Brain pericyte (primary cell): ENCODE measurements around the gene NFILZ.

Source experiments
- DNase-seq: peaks from one replicate; pipeline ENCODE4 v3.0.0-alpha.2; 2012; ENCODE audit warnings: low read depth, low spot score

The NFILZ gene

DNA sequence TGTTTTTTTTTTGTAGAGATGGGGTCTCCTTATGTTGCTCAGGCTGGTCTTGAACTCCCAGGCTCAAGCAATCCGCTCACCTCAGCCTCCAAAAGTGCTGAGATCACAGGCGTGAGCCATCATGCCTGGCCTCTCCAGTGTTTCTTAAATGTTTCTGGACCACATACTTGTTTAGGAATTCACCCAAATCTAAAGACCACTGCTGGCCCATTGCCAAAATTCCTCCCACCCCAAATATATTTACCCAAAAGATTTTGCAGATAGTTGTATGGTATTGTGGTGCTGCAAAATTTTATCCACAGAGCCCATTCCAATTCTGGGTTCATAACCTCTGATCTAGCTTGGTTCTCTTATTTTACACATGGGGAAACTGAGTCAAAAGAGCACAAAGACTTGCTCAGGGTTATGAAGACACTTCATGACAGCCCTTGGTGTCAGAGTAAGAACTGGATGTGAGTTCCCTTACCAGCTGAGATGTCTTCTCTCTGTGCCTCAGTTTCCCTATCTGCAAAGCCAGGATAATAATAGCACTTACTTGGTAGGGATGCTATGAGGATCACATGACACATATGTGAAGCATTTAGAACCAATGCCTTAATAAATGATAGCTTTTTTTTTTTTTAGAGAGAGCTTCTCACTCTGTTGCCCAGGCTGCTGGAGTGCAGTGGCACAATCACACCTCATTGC, 10.9 kb downstream of the NFILZ start:
- DNase-seq, result no peak

DNA sequence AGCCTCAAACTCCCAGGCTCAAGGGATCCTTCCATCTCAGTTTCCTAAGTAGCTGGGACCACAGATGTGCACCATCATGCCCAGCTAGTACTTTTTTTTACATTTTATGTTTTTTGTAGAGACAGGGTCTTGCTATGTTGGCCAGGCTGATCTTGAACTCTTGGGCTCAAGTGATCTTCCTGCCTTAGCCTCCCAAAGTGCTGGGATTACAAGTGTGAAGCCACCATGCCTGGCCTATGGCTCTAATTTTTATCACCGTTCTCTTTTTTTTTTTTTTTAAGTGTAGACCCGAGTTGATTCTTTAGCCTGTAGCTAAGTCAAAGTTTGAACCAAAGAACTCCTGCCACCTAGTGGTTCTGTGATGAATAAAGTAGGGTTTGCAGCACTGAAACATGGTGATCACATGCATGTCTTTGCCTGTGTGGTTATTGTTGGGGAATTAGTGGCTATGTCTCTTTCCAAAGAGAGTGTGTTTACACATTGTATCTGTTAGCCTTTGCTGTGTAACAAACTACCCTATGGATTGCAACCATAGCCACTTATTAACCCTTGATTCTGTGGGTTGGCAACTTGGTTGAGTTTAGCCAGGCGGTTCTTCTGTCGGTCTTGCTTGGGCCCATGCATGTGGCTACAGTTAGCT, 11.6 kb downstream of the NFILZ start:
- DNase-seq, result no peak

DNA sequence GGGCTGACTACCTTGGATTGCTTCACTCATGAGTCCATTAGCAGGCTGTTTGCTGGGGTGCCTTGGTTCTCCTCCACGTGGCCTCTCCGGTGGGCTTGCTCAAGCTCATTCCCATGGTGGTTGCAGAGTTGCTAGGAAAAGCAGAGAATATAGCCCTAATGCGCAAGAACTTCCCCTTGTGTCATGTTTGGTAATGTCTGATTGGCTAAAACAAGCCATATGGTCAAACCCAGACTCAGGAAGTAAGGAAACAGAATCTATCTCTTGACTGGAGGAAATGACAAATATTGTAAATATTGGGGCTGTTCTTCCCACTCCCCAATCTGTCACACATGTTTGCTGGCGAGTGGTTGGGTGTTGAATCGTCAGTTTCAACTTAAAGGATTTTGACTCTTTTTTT, 12.1 kb downstream of the NFILZ start:
- no peak for DNase-seq

DNA sequence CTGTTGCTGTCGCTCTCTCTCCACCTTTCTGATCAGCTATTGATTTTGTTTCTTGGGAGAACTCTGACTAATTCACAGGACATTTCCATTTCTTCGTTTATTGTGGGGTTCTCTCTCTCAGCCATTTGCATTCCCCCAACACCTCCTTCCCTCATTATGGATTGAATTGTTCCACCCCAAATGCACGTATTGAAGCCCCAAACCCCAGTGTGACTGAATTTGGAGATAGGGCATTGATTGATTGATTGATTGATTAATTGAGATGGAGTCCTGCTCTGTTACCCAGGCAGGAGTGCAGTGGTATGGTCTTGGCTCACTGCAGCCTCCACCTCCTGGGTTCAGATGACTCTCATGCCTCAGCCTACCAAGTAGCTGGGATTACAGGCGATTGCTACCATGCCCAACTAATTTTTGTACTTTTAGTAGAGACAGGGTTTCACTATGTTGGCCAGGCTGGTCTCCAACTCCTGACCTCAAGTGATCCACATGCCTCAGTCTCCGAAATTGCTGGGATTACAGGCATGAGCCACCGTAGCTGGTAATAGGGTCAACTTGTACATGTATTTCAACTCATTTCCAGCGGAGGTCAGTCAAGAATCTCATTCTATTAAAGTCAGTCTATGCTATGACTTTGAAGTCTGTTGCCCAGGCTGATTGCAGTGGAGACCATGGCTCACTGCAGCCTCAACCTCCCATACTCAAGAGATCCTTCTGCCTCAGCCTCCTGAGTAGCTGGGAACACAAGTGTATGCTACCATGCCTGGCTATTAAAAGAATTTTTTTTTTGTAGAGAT, 13.6 kb downstream of the NFILZ start:
- no peak for DNase-seq

DNA sequence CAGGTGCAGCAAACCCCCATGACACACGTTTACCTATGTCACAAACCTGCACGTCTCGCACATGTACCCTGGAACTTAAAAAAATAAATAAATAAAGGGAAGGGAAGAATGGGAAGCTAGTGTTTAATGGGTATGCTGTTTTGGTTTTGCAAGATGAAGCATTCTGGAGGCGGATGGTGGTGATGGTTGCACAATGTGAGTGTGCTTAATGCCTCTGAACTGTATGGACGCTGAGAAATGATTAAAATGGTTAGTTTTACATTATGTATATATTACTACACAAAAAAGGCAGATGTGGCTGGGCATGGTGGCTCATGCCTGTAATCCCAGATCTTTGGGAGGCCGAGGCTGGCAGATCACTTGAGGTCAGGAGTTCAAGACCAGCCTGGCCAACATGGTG, 17.8 kb downstream of the NFILZ start:
- DNase-seq, result no peak

DNA sequence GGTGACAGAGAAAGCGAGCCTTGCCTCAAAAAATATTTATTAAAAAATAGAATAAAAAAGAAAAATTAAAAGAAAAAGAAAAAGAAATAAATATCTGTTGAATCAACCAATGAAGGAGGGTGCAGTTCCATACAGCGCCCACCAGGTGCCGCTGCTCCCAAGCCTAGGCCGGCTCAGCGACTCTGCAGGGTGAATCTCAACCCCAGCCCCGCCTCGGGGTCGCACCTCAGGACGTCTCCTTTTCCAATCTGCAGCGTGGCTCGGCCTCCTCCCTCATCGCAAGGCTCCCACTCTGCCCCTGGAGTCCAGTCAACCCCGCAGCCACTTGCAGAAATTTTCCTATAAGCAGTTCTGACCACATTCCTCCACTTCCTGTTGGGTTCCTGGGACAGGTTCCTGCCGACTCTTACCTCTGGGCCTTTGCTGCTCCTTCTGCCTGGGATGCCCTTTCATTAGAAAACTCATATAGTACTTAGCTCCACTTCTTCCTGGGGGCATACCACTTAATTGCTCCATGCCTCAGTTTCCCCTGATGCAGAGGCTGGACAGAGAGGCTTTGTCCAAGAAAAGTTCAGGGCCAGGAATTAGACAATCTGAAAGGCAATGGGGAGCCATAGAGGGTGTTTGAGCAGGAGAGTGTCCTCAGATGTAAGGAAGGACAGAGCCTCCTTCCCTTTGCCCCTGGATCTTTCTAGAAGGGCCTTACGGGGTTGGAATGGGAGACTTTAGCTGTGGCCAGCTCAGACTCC, 24.3 kb downstream of the NFILZ start:
- DNase-seq, result no peak

DNA sequence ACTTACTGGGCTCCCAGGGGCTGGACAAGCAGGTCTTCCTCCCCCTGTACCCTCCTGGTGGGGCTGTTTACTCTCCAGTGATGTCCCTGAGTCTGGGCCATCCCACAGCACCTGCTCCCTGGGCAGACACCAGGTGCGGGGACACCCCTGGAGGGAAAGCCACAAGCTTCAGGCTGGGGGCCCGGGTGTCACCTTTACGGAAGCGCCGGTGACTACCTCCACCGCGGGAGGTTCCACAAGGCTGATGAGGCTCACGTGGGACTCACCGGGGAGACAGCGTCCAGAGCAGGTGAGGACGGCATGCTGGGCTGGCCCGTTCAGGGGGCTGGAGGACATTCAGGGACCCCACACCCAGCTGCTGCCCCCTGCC, 24.9 kb downstream of the NFILZ start:
- DNase-seq, result no peak

DNA sequence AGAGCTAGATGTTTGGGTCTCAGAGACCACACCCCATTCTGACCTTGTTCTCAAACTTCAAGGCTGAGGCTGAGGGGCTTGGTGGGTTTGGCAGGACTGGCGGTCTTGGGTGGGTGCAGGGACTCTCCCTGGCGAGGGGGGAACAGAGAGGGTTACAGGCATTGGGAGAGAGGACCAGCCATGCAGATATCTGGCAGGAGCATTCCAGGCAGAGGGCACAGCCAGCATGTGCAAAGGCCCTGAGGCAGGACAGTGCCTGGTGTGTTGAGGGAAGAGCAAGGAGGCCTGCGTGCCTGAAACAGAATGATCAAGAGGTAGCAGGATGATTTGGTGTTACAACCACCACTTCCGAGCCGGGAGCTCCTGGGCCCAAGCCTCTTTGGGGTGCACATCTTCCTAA, 27.4 kb downstream of the NFILZ start:
- no peak for DNase-seq

DNA sequence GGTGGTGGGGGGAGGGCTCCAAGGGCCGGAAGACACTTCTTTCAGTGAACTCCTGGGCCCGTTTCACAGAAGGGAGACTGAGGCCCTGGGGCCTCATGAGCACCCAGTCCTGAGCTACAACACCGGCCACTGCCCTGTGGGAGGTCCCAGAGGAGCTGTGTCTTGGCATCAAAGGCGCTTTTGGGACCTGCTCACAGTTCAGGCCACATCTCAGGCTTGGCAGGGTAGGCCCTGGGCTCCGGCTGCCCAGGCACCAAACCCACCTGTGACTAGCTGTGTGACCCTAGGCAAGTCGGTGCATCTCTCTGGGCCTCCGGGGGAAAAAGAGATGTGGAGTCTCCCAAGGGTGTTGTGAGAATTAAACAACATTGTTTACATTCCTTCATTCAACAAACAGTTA, 29.5 kb downstream of the NFILZ start:
- DNase-seq, result no peak

DNA sequence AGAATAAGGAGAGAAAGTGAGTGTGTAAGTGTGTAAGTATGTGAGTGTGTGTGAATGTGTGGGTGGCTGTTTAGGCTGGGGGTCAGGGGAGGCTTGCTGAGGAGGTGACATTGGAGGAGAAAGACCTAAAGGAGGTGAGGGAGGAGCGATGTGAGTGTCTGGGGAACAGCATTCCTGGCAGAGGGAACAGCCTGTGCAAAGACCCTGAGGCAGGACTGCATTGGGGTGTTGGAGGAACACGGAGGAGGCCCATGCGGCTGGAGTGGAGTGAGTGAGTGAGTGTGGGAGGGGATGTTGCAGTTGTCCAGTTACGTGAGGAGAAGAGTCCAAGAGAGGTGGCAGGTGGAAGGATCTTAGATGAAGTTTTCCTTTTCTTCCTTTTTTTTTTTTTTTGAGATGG, 31.8 kb downstream of the NFILZ start:
- no peak for DNase-seq

DNA sequence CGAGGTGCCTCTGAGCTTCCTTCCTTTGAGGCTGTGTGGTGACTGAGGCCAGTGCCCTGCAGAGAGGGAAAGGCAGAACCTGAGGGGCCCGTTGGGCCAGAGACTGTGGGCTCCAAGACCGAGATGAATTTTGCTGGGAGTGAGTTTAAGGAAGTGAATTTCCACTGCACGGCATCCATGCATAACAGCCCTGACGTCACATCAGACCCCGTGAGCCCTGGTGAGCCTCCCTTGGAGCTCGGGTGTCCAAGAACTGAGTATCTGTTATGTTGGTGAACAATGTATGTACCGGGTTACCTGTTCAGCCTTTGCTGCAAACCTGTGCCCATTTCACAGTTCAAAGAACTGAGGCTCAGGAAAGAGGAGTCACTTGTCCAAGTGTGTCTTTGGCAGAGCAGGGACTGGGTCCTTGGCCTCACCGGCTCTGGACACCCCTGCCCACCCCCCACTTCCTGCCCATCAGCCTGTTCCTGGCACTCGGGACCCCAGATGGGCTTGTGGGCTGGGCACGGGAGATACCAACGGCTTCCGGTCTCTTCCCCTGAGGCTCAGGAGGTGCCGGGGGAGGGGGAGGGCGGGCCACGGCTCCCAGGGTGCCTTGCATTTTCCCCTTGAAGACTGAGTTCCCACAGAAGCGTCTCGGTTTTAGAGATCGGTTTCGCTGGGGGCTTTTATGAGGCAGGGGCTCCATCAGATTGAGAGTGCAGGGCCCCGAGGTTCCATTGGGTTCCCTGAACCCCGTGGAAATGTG, 33.7 kb downstream of the NFILZ start:
- no peak for DNase-seq

DNA sequence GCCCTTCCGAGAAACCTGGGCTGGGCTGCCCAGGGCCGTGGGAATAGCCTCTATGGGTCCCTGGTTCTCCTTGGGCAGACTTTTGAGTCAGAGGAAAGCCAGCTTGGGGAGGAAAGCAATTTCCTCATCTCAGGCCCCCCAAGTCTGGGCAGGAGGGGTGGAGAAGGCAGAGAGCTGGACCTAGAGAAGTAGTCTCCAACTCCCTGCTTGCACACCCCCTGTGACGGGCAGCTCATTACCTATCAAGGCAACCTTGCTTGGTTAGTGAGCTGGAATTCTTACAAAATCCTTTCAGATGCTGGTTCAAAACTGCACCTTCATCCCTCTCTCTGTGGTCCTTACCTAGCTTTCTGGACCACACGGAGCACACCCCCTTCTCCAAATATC, 34.2 kb downstream of the NFILZ start:
- DNase-seq, result no peak

DNA sequence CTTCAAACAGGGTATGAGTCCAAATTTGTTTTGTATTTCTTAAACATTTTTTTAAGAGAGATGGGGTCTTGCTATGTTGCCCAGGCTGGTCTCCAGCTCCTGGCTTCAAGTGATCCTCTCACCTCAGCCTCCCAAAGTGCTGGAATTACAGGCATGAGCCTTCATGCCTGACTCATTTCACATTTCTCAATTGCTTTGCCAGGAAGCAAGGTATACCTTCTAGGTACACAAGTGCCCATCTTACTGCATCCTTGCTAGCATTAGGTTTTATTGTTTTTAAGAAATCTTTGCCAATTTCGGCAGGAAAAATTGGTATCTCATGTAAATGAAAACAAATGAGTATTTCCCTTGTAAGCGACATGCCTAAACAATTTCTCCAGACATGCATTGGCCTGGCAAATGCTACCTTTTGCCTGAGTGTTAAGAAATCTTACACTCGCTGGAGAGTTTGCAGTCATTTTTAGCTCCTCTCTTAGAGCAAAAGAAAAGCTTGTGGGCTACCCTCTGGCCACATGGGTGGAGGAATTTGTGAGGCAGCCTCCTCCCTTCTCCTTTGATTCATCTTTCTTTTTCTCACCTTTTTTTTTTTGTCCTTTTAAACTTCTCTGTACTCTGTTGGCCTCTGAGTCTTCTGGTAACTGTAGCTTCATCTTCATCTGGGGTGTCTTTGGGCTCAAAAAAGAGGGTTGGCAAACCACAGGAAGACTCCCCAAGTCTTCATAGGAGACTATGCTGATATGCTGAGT, 35.2 kb downstream of the NFILZ start:
- no peak for DNase-seq

DNA sequence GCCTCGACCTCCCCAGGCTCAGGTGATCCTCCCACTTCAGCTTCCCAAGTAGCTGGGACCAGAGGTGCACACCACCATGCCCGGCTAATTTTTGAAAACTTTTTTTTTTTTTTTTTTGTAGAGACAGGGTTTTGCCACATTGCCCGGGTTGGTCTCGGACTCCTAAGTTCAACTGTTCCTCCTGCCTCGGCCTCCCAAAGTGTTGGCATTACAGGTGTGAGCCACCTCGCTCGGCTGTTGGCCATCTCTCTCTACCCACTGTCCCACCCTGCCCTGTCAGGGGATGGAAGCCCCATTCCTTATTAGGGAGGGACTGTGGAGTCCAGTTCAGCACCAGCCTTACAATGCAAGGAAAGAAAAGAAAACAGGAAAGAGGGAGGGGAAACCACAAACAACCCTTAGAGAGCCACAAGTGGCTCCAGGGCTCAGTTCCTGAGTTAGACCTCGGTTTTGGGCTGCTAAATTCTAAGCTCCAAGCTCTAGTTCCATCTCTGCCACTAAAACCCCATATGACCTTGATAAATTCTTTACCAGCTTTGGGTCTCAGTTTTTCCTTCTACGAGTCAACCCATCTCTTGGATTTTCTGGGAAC, 36.5 kb downstream of the NFILZ start:
- no peak for DNase-seq

DNA sequence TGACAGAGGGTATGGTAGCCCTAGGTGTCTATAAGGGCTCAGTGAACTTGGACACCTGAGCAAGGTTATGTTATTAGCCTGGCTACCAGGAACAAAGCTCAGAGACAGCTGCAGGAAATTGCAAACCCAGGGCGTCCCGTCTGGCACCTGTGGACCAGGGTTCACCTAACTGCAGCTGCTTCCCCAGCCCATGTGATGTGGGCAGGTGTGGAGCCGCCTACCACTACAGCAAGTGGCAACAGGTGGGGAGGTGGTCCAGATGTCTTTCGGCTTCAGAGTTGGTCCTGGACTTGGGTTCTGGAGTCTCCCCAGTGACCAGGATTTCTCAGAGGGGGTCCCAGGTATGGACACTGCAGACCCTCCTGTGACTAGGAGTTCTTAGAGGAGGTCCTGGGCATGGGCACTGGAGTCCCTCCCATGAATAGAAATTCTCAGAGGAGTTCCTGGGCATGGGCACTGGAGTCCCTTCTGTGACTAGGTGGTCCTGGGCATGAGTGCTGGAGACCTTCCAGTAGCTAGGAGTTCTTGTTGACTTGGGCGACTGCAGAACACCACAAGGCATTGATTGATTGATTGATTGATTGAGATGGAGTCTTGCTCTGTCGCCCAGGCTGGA, 43.0 kb downstream of the NFILZ start:
- DNase-seq, result no peak

DNA sequence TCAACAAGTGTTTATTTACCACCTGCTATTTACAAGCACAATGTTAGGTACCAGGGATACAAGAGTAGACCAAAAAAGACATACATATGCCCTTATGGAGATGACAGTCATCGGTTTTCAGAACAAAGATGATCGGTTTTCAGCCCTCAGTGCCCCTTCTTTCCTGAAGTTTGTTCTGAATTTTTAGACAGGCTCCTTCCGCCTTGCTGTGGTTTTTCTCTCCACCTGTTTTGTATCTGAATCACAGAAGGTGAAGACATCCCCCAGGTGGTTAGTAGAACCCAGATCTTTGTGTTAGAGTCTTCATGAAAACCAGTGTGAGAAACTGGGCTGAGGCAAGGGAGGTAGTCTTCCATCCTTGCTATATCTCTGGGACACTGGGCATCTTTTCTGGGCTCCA, 44.6 kb downstream of the NFILZ start:
- no peak for DNase-seq

DNA sequence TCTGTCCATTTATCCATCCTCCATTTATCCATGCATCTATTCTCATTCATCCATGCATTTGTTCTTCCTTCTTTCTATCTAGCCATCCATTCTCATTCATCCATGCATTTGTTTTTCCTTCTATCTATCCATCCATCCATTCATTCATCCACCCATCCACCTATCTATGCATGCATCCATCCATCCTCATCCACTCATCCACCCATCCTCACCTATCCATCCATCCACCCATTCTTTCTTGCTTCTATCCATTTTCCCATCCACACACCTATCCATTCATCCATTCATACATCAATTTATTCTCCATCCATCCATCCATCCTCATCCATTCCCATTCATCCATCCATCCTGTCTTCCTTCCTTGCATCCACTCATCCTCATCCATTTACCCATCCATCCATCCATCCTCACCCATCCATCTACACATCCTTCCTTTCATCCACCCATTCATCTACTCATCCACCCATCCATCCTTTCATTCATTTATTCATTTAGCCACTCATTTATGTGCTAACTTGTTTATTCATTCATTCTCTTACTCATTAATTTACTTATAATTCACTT, 47.9 kb downstream of the NFILZ start:
- no peak for DNase-seq
